ENCODE results near the gene DENND5A.
"Not testable (repeated sequence)": the region's sequence is repeated elsewhere in the genome, so short reads cannot be mapped to it uniquely, and the experiment has no call there.

GRCh38 chr11:9236242-9236641 lies 28.9 kb downstream of the DENND5A start:
- not testable (repeated sequence) for TF ChIP-seq STAT3 (IDR thresholded peaks at IDR 0.05; ENCODE audit: low read depth, low read length); CHD2 (IDR thresholded peaks at IDR 0.05; ENCODE audit: borderline replicate concordance, low read depth, low read length); MEF2A (IDR thresholded peaks at IDR 0.05; ENCODE audit: insufficient read depth, low read depth, low read length); CTCF (IDR thresholded peaks at IDR 0.05 in 2 of 3, conservative IDR thresholded peaks at IDR 0.05 in 1 of 3; ENCODE audit: control insufficient read depth in 2 of 3, extremely low read depth in 1 of 3, insufficient read depth in 1 of 3, low read depth in 3 of 3, low read length in 3 of 3); JUND (IDR thresholded peaks at IDR 0.05; ENCODE audit: low read depth, low read length); POLR2A (IDR thresholded peaks at IDR 0.05; ENCODE audit: low read depth, low read length)
